ENCODE measurements around the gene STAT3.

STAT3 gene

GRCh38 chr17:42286411-42287221 is 101.6 kb downstream of the STAT3 start:
- intact Hi-C loops (cut with DNase I): loop anchor here (10.0 kb wide), 1 partner anchor 82 kb away; no protein-coding TSS in a partner anchor
- peak in 1 of 10 donors; percentile 71 for DNase-seq

- peak in 1 of 10 donors; percentile 55 for DNase-seq
Measured at GRCh38 chr17:42285346-42286050, 102.7 kb downstream of the STAT3 start.

DNA sequence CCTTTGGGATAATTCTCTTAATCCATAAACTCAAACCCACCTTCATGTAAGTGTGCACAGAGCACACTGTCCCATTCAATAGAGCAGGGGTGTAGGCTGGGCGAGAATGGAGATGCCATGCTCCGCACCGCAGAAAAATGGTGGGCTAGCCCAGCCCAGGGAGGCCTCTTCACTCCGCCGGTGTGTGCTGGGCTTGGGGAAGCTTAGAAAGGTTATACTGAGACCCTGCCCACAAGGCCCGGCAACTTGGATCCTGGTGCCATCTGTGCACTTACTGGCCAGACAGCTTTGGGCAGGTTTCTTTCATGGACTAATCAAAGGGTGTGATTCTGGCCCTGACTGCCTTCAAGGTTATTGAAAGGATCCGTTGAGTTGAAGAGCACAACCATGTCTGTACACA is 103.7 kb downstream of the STAT3 start:
- DNase-seq: peak in 1 of 10 donors; percentile 43
- intact Hi-C loops (cut with DNase I): loop anchor here (10.0 kb wide), 1 partner anchor 80 kb away; no protein-coding TSS in a partner anchor

More at GRCh38 chr17:42285346-42286050, 102.7 kb downstream of the STAT3 start:
- intact Hi-C loops (cut with DNase I): loop anchor here (10.0 kb wide), 1 partner anchor 81 kb away; no protein-coding TSS in a partner anchor

DNA sequence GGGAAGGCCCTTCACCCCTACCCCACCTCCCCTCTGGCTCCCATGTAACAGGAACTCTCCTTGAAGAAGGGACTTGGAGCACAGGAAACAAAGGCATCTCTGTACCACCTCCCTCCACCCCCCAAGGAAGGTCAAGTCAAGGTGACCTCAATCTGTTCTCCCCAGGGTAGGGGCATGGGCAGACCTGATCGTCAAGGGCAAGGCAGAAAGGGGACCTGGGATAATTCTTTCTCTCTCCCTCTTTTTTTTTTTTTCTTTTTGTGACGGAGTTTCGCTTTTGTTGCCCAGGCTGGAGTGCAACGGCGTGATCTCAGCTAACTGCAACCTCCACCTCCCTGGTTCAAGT is 104.2 kb downstream of the STAT3 start:
- peak in 1 of 10 donors; percentile 20 for DNase-seq
- intact Hi-C loops (cut with DNase I): loop anchor here (10.0 kb wide), 1 partner anchor 79 kb away; no protein-coding TSS in a partner anchor

- DNase-seq: peak in 1 of 10 donors; percentile 53
- intact Hi-C loops (cut with DNase I): loop anchor here (10.0 kb wide), 1 partner anchor 79 kb away; no protein-coding TSS in a partner anchor
Measured at GRCh38 chr17:42283241-42284023, 104.8 kb downstream of the STAT3 start.

- peak in 1 of 10 donors; percentile 57 for DNase-seq
- intact Hi-C loops (cut with DNase I): loop anchor here (10.0 kb wide), 1 partner anchor 78 kb away; no protein-coding TSS in a partner anchor
Measured at GRCh38 chr17:42282478-42283080, 105.7 kb downstream of the STAT3 start.

DNA sequence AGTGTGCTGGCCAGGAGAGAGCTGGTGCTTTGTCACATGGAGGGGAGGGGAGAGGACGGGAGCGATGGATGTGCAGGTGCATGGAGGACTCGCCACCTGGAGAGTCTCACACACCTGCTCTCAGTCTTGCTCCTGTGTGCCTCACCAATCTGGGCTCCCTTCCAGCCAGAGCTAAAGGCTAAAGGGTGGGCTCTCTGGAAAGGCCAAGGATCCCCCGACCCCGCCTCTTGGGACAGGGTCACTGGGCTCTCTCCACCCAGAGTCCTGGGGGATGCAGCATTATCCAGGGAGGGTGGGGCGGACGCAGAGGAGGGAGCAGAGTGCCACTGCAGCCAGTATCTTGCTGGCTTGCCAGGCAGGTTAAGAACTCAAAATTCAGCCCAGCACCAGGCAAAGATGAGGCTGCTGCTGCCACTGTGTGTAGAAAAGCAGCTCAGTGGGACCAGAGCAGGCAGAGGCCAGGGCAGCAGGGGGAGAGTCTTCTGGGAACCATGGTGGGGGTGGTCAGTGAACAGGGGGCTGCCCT is 106.6 kb downstream of the STAT3 start:
- intact Hi-C loops (cut with DNase I): loop anchor here (10.0 kb wide), 1 partner anchor 77 kb away; no protein-coding TSS in a partner anchor

GRCh38 chr17:42279776-42280630 is 108.2 kb downstream of the STAT3 start:
- intact Hi-C loops (cut with DNase I): loop anchor here (5.0 to 10.0 kb wide), 2 partner anchors 75 to 98 kb away; partner anchors contain the start of gene KCNH4
- peak in 1 of 10 donors; percentile 28 for DNase-seq

More for the DNA sequence above, 106.6 kb downstream of the STAT3 start:
- peak in 1 of 10 donors; percentile 61 for DNase-seq

- intact Hi-C loops (cut with DNase I): loop anchor here (5.0 kb wide), 1 partner anchor 95 kb away; the partner anchor contains the start of gene KCNH4
- DNase-seq: no peak
Measured at GRCh38 chr17:42277342-42277712, 110.9 kb downstream of the STAT3 start.

- intact Hi-C loops (cut with DNase I): loop anchor here (5.0 kb wide), 1 partner anchor 94 kb away; the partner anchor contains the start of gene KCNH4
- peak in 7 of 10 donors; percentile 41 to 93 (median 52) for DNase-seq
Measured at GRCh38 chr17:42276609-42277341, 111.5 kb downstream of the STAT3 start.

DNA sequence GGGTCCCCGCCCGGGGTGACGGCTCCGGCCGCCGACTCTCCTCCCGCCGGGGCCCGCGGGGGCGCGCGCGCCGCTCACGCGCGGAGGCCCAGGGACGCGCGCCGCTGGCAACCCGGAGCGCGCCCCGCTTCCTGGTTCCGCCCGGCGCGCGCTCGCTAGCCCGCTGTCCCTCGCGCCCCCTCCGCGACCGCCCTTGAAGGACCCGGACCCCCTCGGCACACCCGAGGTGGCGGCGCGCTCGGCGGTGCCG is 112.0 kb downstream of the STAT3 start, which contains the start of gene STAT5B:
STAT5B (minus strand) TSS at position 33 of the 250 bp plus-strand sequence. CDS start 44,264 bp downstream, outside the sequence.
- intact Hi-C loops (cut with DNase I): loop anchor here (5.0 kb wide), 1 partner anchor 94 kb away; the partner anchor contains the start of gene KCNH4
- DNase-seq: peak in 8 of 10 donors; percentile 46 to 95 (median 70)

DNA sequence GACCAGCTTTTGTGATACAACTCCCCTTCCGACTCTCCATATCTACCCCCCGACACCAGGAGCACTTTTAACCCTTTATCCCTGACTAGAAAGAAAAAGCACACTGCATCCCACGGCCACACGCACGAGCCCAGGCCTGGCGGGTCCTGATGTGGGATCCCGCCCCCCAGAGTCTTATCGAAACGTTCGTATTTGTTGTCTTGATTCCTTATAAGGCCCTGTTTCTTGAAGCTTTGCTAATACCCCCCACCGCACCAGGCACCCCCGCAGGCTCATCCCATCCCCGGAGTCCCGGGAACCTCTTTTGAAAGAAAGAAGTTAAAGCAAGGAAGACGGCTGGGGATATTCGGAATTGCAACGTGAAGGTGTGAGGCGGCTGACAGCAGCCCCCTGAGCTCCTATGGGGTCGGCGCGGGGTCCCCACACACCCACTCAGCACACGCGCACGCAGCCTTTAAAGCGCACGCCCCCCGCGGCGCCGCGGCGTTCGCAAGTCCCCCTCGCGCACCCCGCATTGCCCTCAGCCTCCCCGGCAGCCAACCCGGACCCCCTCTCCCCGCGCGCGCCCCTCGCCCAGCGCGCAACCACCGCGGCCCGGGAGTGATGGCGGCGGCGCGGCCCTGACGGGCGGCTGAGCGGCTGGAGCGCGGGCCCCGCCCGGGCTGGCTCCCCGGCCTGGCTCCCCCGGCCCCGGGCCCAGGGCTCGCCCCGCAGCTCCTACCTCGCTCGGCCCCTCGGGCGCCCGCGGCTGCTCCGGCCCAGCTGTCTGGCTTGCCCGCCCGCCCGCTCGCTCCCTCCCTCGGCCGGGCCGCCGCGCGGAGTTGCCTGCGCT is 112.5 kb downstream of the STAT3 start:
- intact Hi-C loops (cut with DNase I): loop anchor here (5.0 kb wide), 1 partner anchor 93 kb away; the partner anchor contains the start of gene KCNH4
- DNase-seq: peak in 1 of 10 donors; percentile 81

- DNase-seq: no peak
- intact Hi-C loops (cut with DNase I): loop anchor here (5.0 kb wide), 1 partner anchor 93 kb away; the partner anchor contains the start of gene KCNH4
Measured at GRCh38 chr17:42274812-42275526, 113.3 kb downstream of the STAT3 start.

DNA sequence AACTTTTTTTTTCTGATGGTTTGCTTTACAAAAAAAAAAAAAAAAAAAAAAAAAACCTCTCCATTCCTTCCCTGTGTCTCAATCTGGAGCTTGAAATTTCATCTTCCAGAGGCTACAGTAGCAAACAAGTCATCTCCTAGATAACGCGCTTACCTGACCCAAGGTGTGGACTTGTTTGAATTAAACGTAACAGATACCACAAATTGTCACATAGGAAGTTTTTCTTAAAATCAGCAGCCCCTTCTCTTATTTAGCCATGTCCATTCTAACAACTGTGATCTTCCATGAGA is 114.0 kb downstream of the STAT3 start:
- intact Hi-C loops (cut with DNase I): no loop called here

GRCh38 chr17:42273474-42274252 is 114.6 kb downstream of the STAT3 start:
- intact Hi-C loops (cut with DNase I): no loop called here

More for the DNA sequence above, 114.0 kb downstream of the STAT3 start:
- no peak for DNase-seq

More at GRCh38 chr17:42273474-42274252, 114.6 kb downstream of the STAT3 start:
- no peak for DNase-seq
